Measurements from ENCODE around the gene C4BPA. TPM values are rescaled to one million over a fixed set of nuclear protein-coding genes. Genes with fewer than 3 reads are reported as not detected.

C4BPA gene
- total and polyA plus RNA-seq, 10 of the 15 experiments (the other 5 are each of a cell fraction or from before 2014, with no cell fraction given) = 0.31 TPM; not detected in 9

DNA sequence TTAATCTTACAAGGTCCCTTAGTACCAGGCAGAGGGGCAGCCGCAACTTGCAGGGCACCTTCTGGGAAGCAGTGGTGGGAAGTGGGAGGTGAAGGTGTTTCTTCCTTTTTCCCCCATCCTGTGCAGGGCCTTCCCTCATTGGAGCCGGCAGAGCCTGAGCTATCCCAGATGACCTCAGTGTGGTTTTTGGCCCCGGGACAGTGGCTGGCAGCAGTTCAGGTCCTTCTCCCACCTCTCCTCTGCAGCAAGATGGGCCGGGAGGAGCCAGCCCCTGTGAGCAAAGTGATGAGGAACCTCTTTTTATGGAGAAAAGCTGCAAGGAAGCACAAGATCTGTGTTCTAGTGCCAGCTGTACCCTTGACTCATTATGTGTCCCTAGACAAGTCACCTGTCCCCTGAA, 44.2 kb upstream of the C4BPA start:
- ChIA-PET CTCF (interaction anchor here (0.9 to 3.7 kb wide), 4 partner anchors 9 to 16 kb away, joined by 3 to 15 read pairs (median 4); no protein-coding TSS in a partner anchor), POLR2A (no interaction called here)
- intact Hi-C loops (cut with micrococcal nuclease; ENCODE audit: unreplicated experiment) = no loop called here

More for the DNA sequence above, 44.2 kb upstream of the C4BPA start:
- in situ Hi-C loops (cut with MboI) = no loop called here
- no peaks in the 10 kb centered on the region for H4K20me1 ChIP-seq (ENCODE audit: control insufficient read depth, insufficient read depth)
- no TSS peak for BruUV-seq (replicated peaks)
- H2AFZ ChIP-seq (ENCODE audit: control insufficient read depth, low read depth, low read length) = no peak overlapping the region
- DNase-seq (ENCODE audit: low read depth, low spot score) (no peak), ATAC-seq (no peak), FAIRE-seq (no peak)
- SMC1A ChIA-PET (ENCODE audit: uncharacterized antibody, unreplicated experiment) = interaction anchor here (1.0 to 1.2 kb wide), 2 partner anchors 14 to 86 kb away, joined by 3 read pairs; no protein-coding TSS in a partner anchor
- H3K4me2 ChIP-seq (ENCODE audit: control insufficient read depth, insufficient read depth) = no peak overlapping the region
- H3K9ac ChIP-seq (ENCODE audit: control insufficient read depth, insufficient read depth, low read length) = no peak overlapping the region
- H3K27me3 ChIP-seq (replicated peaks in 1 of 2; ENCODE audit: control insufficient read depth in 2 of 2, insufficient read depth in 2 of 2, low read length in 1 of 2) = no peaks in the 10 kb centered on the region
- H3K36me3 ChIP-seq (ENCODE audit: control insufficient read depth in 2 of 2, insufficient read depth in 2 of 2, low read length in 1 of 2) = no peaks in the 10 kb centered on the region
- H3K4me3 ChIP-seq = no peak overlapping the region
- no peaks in the 10 kb centered on the region for H3K4me1 ChIP-seq (ENCODE audit: control insufficient read depth, insufficient read depth, low read length)
- no peak overlapping the region for H3K27ac ChIP-seq (ENCODE audit: control insufficient read depth, insufficient read depth)
- H3K79me2 ChIP-seq (ENCODE audit: control insufficient read depth, insufficient read depth, low read length) = no peaks in the 10 kb centered on the region
- RAD21 ChIA-PET (ENCODE audit: unreplicated experiment) = no interaction called here
- TF ChIP-seq, protein P1, sequence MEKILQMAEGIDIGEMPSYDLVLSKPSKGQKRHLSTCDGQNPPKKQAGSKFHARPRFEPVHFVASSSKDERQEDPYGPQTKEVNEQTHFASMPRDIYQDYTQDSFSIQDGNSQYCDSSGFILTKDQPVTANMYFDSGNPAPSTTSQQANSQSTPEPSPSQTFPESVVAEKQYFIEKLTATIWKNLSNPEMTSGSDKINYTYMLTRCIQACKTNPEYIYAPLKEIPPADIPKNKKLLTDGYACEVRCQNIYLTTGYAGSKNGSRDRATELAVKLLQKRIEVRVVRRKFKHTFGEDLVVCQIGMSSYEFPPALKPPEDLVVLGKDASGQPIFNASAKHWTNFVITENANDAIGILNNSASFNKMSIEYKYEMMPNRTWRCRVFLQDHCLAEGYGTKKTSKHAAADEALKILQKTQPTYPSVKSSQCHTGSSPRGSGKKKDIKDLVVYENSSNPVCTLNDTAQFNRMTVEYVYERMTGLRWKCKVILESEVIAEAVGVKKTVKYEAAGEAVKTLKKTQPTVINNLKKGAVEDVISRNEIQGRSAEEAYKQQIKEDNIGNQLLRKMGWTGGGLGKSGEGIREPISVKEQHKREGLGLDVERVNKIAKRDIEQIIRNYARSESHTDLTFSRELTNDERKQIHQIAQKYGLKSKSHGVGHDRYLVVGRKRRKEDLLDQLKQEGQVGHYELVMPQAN (conservative IDR thresholded peaks at IDR 0.05) = no peak
- TF ChIP-seq BHLHE40 (IDR thresholded peaks at IDR 0.05; ENCODE audit: borderline replicate concordance in 1 of 2, low read depth in 2 of 2, low read length in 1 of 2) (no peak), ATF7 (IDR thresholded peaks at IDR 0.05; ENCODE audit: low read depth) (no peak), RCOR1 (conservative IDR thresholded peaks at IDR 0.05; ENCODE audit: low read depth, low read length) (no peak), RBBP5 (conservative IDR thresholded peaks at IDR 0.05) (no peak), CBFB (IDR thresholded peaks at IDR 0.05; ENCODE audit: low read depth) (no peak)
- TF ChIP-seq, protein P2, sequence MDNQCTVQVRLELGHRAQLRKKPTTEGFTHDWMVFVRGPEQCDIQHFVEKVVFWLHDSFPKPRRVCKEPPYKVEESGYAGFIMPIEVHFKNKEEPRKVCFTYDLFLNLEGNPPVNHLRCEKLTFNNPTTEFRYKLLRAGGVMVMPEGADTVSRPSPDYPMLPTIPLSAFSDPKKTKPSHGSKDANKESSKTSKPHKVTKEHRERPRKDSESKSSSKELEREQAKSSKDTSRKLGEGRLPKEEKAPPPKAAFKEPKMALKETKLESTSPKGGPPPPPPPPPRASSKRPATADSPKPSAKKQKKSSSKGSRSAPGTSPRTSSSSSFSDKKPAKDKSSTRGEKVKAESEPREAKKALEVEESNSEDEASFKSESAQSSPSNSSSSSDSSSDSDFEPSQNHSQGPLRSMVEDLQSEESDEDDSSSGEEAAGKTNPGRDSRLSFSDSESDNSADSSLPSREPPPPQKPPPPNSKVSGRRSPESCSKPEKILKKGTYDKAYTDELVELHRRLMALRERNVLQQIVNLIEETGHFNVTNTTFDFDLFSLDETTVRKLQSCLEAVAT (IDR thresholded peaks at IDR 0.05) = no peak
- H3K9me3 ChIP-seq (replicated peaks; ENCODE audit: control insufficient read depth, insufficient read depth, low read length) = no peaks in the 10 kb centered on the region
- 66% methylated on average over 4 of the region's 4 CpGs for WGBS (ENCODE audit: insufficient coverage, insufficient replicate concordance, low lambda C conversion rate, missing lambda C conversion rate)
